MM.1S (cell line): ENCODE measurements around the gene TELO2.

ENCODE experiments used
- CTCF ChIP-seq: fragments of 300-600 bp; sonication (generic); IDR thresholded peaks from 2 replicates; pipeline ENCODE4 v1.5.1; 2016; ENCODE audit warnings: antibody characterized with exemption, low read length, mixed read lengths
- EZH2phosphoT487 ChIP-seq: fragments of 300-600 bp; sonication (generic); IDR thresholded peaks from 2 replicates; pipeline ENCODE4 v1.6.1; 2018; ENCODE audit warnings: antibody characterized with exemption, low read length

- TF ChIP-seq CTCF (no peak), EZH2phosphoT487 (no peak)
Observed at GRCh38 chr16:1531638-1531910, 38.4 kb downstream of the TELO2 start.
